Naive thymus-derived CD4-positive, alpha-beta T cell (primary cell): ENCODE data around the gene PDE4C. TPM values are rescaled to one million over a fixed set of nuclear protein-coding genes. Genes with fewer than 3 reads are reported as not detected.

ENCODE experiments used
- ATAC-seq: fragments of 150-1000 bp; cut with Tn5 transposase; 2 replicates; pipeline ENCODE4 v1.10.0; 2021; ENCODE audit warnings: mild to moderate bottlenecking, moderate library complexity
- CTCF ChIA-PET: fragments of 350-600 bp; sonication (Branson Sonifier 250); formaldehyde crosslinking; loops from one replicate; lab custom pipeline; 2021; ENCODE audit warnings: antibody characterized with exemption; lab: Charles Lee
- POLR2A ChIA-PET: fragments of 350-600 bp; sonication (Branson Sonifier 250); formaldehyde crosslinking; loops from one replicate; lab custom pipeline; 2021; ENCODE audit warnings: antibody characterized with exemption, inconsistent platforms; lab: Charles Lee
- DNase-seq, 9 donors: peaks; one replicate each; pipeline versions ENCODE4 v3.0.0 to v3.0.0-alpha.2; 2020 to 2022; ENCODE audit warnings: mixed read lengths in 1 of 9
- H3K27ac ChIP-seq: one replicate; pipeline ENCODE4 v1.7.0; 2013; ENCODE audit warnings: mild to moderate bottlenecking, low read depth, low read length, moderate library complexity
- H3K27me3 ChIP-seq, 2 donors: one replicate each; pipeline ENCODE4 v1.7.0; 2013; ENCODE audit warnings: low read length in 2 of 2, mild to moderate bottlenecking in 2 of 2, moderate library complexity in 2 of 2; ENCODE audit not compliant: control insufficient read depth in 2 of 2, insufficient read depth in 2 of 2
- H3K36me3 ChIP-seq, 3 experiments: 1 replicate in 2 of 3; 2 replicates in 1 of 3; pipeline ENCODE4 v1.7.0; 2013; ENCODE audit warnings: low read length in 3 of 3, mild to moderate bottlenecking in 3 of 3, moderate library complexity in 1 of 3; ENCODE audit not compliant: insufficient read depth in 3 of 3, control insufficient read depth in 2 of 3
- H3K4me1 ChIP-seq, 2 donors: one replicate each; pipeline ENCODE4 v1.7.0; 2013; ENCODE audit warnings: low read length in 2 of 2, mild to moderate bottlenecking in 2 of 2, moderate library complexity in 1 of 2; ENCODE audit not compliant: control insufficient read depth in 2 of 2, insufficient read depth in 2 of 2
- H3K4me3 ChIP-seq: 2 replicates; pipeline ENCODE4 v1.7.0; 2013; ENCODE audit warnings: mild to moderate bottlenecking, low read length
- H3K9me3 ChIP-seq, 3 experiments: 1 replicate in 2 of 3; 2 replicates in 1 of 3; pipeline ENCODE4 v1.7.0; 2013; ENCODE audit warnings: low read length in 3 of 3; ENCODE audit not compliant: control insufficient read depth in 2 of 3
- H3K27ac Mint-ChIP-seq, 9 donors: one replicate each; pipeline ENCODE4 v1.8.0; 2020 to 2022; ENCODE audit warnings: mixed read lengths in 9 of 9, mild to moderate bottlenecking in 8 of 9, moderate library complexity in 5 of 9, inconsistent platforms in 2 of 9
- H3K27me3 Mint-ChIP-seq, 5 donors: one replicate each; pipeline ENCODE4 v1.8.0; 2021 to 2022; ENCODE audit warnings: mixed read lengths in 5 of 5, mild to moderate bottlenecking in 1 of 5
- H3K36me3 Mint-ChIP-seq, 5 donors: one replicate each; pipeline ENCODE4 v1.8.0; 2020 to 2022; ENCODE audit warnings: mixed read lengths in 5 of 5, mild to moderate bottlenecking in 3 of 5, inconsistent platforms in 1 of 5
- H3K4me1 Mint-ChIP-seq, 7 donors: one replicate each; pipeline ENCODE4 v1.8.0; 2020 to 2022; ENCODE audit warnings: mixed read lengths in 7 of 7, mild to moderate bottlenecking in 3 of 7, inconsistent platforms in 1 of 7
- H3K4me3 Mint-ChIP-seq, 10 donors: one replicate each; pipeline ENCODE4 v1.8.0; 2020 to 2022; ENCODE audit warnings: mild to moderate bottlenecking in 10 of 10, mixed read lengths in 10 of 10, moderate library complexity in 6 of 10, inconsistent platforms in 2 of 10
- H3K9me3 Mint-ChIP-seq, 11 donors: one replicate each; pipeline ENCODE4 v1.8.0; 2020 to 2022; ENCODE audit warnings: mixed read lengths in 11 of 11, mild to moderate bottlenecking in 4 of 11, inconsistent platforms in 1 of 11, moderate library complexity in 1 of 11
- intact Hi-C, 2 donors: fragments of 100-400 bp; cut with micrococcal nuclease; formaldehyde crosslinking; loops; one replicate each; pipeline ENCODE4 v1.15.1; 2023
- polyA plus RNA-seq, 2 donors: library from polyadenylated mRNA; unstranded; fragments of 300-500 nt; fragmentation: Illumina TruSeq; gene quantifications; one replicate each; pipeline ENCODE4 v1.2.3, GENCODE V29; 2021
- total RNA-seq, 6 experiments: library from RNA in 5 of 6; stranded (reverse) in 5 of 6; gene quantifications; 1 replicate in 5 of 6; 2 replicates in 1 of 6; pipeline ENCODE4 v1.2.3 and lab custom pipeline; 2021 to 2026

PDE4C gene
- total and polyA plus RNA-seq, 7 experiments from 2014 or later = not detected

DNA sequence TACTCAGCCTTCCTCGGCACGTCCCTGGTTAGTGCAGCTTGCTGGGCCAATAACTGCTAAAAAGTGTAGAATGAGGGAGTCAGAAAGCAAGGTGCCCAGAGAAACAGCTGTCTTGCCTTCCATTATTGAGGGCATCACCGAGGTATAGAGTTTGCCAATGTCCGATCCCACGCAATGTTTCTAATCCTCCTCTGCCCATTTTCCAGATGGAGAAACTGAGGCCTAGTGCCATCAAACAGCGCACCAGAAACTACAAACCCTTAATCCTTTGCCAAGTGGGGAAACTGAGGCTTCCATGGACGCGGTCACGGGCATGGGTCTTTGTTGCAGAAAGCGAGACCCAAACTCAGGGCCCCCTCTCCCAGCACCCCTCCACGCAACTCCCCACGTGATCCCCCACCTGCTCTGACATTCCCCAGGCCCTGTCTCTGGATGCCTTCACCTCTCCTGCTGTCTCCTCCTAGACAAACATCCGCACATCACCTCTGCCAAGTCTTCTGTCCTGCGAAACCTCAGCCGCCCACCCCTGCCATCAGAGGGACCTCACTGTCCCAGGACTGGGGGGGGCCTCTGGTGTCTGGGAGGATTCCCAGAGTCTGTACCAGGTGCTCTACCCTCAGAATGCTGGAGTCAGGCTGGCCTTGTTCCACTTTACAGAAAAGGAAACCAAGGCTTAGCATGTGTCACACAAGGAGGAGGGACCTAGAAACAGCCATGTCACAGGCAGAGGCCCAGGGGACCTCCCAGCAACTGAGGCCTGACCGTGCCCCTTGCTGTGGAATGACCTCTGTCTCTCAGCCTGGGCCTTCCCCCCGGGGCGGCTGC lies 930 bp upstream of the PDE4C start:
- H3K27ac Mint-ChIP-seq = no peak overlapping the region
- no peak for ATAC-seq
- Histone ChIP-seq H3K27ac (no peak overlapping the region), H3K36me3 (no peaks in the 10 kb centered on the region), H3K27me3 (peaks cover 12 to 32% of the 10 kb centered on the region in 2 donors), H3K4me1 (peaks cover 6 to 16% of the 10 kb centered on the region in 2 donors), H3K9me3 (no peaks in the 10 kb centered on the region), H3K4me3 (no peak overlapping the region)
- peaks cover 0 to 3% (median 0%) of the 10 kb centered on the region in 11 donors for H3K9me3 Mint-ChIP-seq
- ChIA-PET POLR2A (no interaction called here), CTCF (no interaction called here)
- intact Hi-C loops = no loop called here
- DNase-seq = no peak
- peaks cover 8 to 25% (median 18%) of the 10 kb centered on the region in 7 donors for H3K4me1 Mint-ChIP-seq
- peaks cover 48 to 69% (median 66%) of the 10 kb centered on the region in 5 donors for H3K27me3 Mint-ChIP-seq
- peak overlapping the region in 5 of 10 donors; percentile 0 to 71 (median 33) for H3K4me3 Mint-ChIP-seq
- H3K36me3 Mint-ChIP-seq = peaks cover 0 to 4% (median 0%) of the 10 kb centered on the region in 5 donors

DNA sequence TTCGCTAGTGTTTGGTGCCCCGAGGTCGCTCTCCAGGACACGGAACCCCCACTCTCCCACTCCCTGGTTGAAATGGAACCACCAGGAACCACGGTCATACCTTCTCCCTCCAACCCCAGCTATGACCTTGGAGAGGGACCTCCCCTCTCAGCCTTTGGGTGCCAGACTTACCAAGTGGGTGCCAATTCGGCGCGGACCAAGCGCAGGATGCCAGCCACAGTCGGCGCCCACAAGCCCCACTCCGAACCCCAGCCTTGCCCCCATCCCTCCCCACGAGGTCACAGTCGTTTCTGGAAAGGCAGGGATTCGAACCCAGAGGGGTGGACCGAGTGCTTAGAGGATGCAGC lies 910 bp downstream of the PDE4C start:
- Mint-ChIP-seq H3K36me3 (peaks cover 0 to 4% (median 0%) of the 10 kb centered on the region in 5 donors), H3K4me3 (peak overlapping the region in 9 of 10 donors; percentile 5 to 89 (median 85)), H3K27me3 (peaks cover 45 to 64% (median 60%) of the 10 kb centered on the region in 5 donors), H3K4me1 (peaks cover 11 to 25% (median 20%) of the 10 kb centered on the region in 7 donors), H3K27ac (no peak overlapping the region), H3K9me3 (peaks cover 0 to 2% (median 0%) of the 10 kb centered on the region in 11 donors)
- DNase-seq (no peak), ATAC-seq (no peak)
- no peaks in the 10 kb centered on the region for H3K36me3 ChIP-seq
- intact Hi-C loops = no loop called here
- no peak overlapping the region for H3K27ac ChIP-seq
- ChIA-PET POLR2A (no interaction called here), CTCF (interaction anchor here (1.1 kb wide), 1 partner anchor 187 kb away, joined by 3 read pairs; no protein-coding TSS in a partner anchor)
- peaks cover 12 to 28% of the 10 kb centered on the region in 2 donors for H3K27me3 ChIP-seq
- no peaks in the 10 kb centered on the region for H3K9me3 ChIP-seq
- peaks cover 6 to 16% of the 10 kb centered on the region in 2 donors for H3K4me1 ChIP-seq
- peak overlapping the region; percentile 46 for H3K4me3 ChIP-seq

DNA sequence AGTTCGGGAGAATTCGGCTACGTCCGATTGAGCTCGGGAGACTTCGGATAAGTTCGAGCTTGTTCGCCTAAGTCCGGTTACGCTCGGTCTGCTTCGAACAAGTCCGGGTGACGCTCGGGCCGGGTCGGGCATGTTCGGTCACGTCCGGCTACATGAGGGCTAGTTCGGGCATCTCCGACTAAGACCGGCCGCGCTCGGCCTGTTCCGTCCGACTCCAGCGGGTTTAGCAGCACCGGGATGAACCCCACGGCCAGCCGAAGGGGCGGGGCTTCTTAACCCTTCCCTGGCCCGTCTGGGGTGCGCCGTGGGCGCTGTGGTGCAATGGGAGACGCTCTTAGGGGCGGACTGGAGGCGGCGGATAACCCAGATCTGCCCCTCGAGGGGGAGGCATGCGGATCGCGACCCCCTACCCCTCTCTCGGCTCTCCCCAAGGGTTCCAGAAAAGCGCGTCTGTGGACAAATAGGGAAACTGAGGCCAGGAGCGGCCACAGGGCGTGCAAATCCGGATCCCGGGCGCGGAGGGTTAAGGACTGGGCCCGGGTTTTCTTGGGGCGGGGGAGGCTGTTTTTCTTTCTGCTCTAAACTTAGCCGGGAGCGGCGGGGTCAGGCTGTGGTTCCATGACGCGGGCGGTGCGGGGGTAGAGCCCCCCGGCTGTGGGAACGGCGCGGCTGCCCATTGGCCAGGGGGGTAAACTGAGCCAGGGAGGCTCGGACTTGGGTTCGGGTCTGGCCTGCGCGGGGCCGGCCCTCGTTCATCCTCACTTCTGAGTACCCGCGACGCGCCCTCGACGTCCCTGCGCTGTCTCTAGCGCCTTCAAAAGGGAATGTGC lies 1.5 kb downstream of the PDE4C start:
- ATAC-seq (peak; percentile 98), DNase-seq (peak; percentile 65 to 87 (median 80))
- peaks cover 0 to under 1% (median 0%) of the 10 kb centered on the region in 5 donors for H3K36me3 Mint-ChIP-seq
- intact Hi-C loops = loop anchor here (1.0 kb wide), 2 partner anchors 20 to 31 kb away; partner anchors contain the start of genes RAB3A (in 2 of the 2) and MPV17L2 (in 1 of the 2)
- peak overlapping the region; percentile 80 to 90 (median 87) for H3K4me3 Mint-ChIP-seq
- no peak overlapping the region for H3K27ac ChIP-seq
- H3K36me3 ChIP-seq = no peaks in the 10 kb centered on the region
- H3K4me3 ChIP-seq = peak overlapping the region; percentile 46
- ChIA-PET POLR2A (interaction anchor here (1.0 to 1.3 kb wide), 2 partner anchors 33 to 55 kb away, joined by 3 to 4 read pairs; no protein-coding TSS in a partner anchor), CTCF (interaction anchor here (0.6 to 1.4 kb wide), 3 partner anchors 8 to 963 kb away, joined by 3 to 7 read pairs (median 3); no protein-coding TSS in a partner anchor)
- peaks cover 12 to 28% of the 10 kb centered on the region in 2 donors for H3K27me3 ChIP-seq
- H3K4me1 ChIP-seq = peaks cover 6 to 16% of the 10 kb centered on the region in 2 donors
- H3K27ac Mint-ChIP-seq = peak overlapping the region in 2 of 9 donors; percentile 41 to 68
- H3K9me3 ChIP-seq = no peaks in the 10 kb centered on the region
- peaks cover 11 to 25% (median 20%) of the 10 kb centered on the region in 7 donors for H3K4me1 Mint-ChIP-seq
- H3K27me3 Mint-ChIP-seq = peaks cover 43 to 66% (median 56%) of the 10 kb centered on the region in 5 donors
- peaks cover 0 to 2% (median 0%) of the 10 kb centered on the region in 11 donors for H3K9me3 Mint-ChIP-seq

DNA sequence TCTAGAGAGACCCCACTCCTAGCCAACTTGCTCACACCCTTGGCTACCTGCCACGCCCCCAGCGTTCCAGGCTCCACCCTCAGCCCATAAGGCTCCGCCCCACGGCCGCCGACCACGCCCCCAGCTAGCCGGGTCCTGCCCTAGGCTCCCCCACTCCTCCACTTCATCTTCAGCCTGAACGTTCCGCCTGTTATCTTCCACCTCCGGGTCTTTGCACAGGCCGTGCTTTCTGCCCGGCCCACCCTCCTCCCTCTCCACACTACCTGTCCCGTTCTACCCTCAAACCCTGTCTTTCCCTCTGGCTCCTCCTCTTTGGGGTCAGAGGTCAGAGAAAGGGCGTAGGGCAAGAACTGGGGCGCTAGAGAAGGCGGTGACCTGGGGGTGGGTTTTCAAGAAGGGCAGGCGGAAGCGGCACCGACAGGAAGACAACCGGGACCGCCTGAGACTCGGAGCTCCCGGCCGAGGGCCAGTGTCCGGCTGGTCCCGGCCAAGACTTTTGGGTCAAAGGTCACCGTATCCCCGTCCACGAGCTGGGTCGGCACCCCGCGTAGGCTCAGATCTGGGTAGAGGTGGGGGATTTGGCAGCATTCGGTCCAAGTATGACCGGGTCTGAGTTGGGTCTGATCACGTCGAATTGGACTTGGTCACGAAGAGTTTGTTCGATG lies 2.2 kb downstream of the PDE4C start:
- ATAC-seq = peak; percentile 21
- H3K36me3 Mint-ChIP-seq = no peaks in the 10 kb centered on the region
- Histone ChIP-seq H3K27me3 (peaks cover 12 to 28% of the 10 kb centered on the region in 2 donors), H3K4me1 (peaks cover 6 to 16% of the 10 kb centered on the region in 2 donors), H3K4me3 (peak overlapping the region; percentile 46), H3K36me3 (no peaks in the 10 kb centered on the region), H3K9me3 (no peaks in the 10 kb centered on the region), H3K27ac (no peak overlapping the region)
- ChIA-PET POLR2A (interaction anchor here (1.0 to 1.3 kb wide), 2 partner anchors 32 to 56 kb away, joined by 3 to 4 read pairs; no protein-coding TSS in a partner anchor), CTCF (interaction anchor here (0.6 to 1.4 kb wide), 3 partner anchors 9 to 962 kb away, joined by 3 to 7 read pairs (median 3); no protein-coding TSS in a partner anchor)
- H3K4me1 Mint-ChIP-seq = peaks cover 11 to 25% (median 20%) of the 10 kb centered on the region in 7 donors
- intact Hi-C loops = loop anchor here (1.0 kb wide), 2 partner anchors 20 to 31 kb away; partner anchors contain the start of genes RAB3A (in 2 of the 2) and MPV17L2 (in 1 of the 2)
- H3K9me3 Mint-ChIP-seq = peaks cover 0 to 2% (median 0%) of the 10 kb centered on the region in 11 donors
- H3K4me3 Mint-ChIP-seq = peak overlapping the region; percentile 80 to 90 (median 87)
- H3K27ac Mint-ChIP-seq = peak overlapping the region in 1 of 9 donors; percentile 68
- peaks cover 40 to 63% (median 52%) of the 10 kb centered on the region in 5 donors for H3K27me3 Mint-ChIP-seq
- peak in 2 of 9 donors; percentile 21 to 47 for DNase-seq

DNA sequence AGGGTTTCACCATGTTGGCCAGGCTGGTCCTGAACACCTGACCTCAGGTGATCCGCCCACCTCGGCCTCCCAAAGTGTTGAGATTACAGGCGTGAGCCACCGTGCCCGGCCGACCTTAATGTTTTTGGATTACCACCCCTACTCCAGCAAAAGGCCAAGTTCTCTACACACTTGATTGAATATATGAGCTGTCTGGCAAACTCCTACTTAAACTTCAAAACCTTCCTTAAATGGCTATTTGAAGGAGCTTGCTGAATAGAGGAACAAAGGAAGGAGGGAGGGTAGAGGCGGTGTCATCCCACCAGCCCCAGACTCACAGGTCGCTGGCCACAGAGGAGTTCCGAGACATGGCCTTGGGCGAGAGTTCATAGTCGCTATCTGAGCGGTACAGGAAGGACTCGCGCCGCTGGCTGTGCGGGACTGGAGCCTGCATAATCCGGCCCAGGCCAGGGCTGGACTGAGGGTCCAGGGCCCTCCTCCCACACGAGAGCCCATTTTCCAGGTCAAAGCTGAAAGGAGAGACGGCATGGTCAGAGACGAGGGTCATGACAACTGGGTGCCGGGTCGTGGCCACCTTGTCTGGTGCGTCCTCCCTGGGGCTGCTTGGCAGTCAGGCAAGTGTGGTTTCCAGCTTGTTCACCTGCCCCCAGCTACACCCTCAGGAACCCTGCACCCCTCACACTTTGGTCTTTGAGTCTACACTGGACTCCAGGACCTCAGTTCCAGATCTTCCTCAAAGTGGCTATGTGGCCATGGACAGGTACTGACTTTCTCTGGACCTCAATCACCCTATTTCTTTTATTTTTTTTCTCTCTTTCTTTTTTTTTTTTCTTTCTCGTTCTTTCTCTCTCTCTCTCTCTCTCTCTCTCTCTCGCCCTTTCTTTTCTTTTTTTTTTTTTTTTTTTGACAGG lies 4.2 kb downstream of the PDE4C start:
- peaks cover 6 to 16% of the 10 kb centered on the region in 2 donors for H3K4me1 ChIP-seq
- no peaks in the 10 kb centered on the region for H3K36me3 ChIP-seq
- Mint-ChIP-seq H3K27ac (peak overlapping the region in 1 of 9 donors; percentile 36), H3K36me3 (no peaks in the 10 kb centered on the region), H3K9me3 (peaks cover 0 to 2% (median 0%) of the 10 kb centered on the region in 11 donors), H3K4me3 (no peak overlapping the region), H3K4me1 (peaks cover 11 to 25% (median 19%) of the 10 kb centered on the region in 7 donors), H3K27me3 (peaks cover 28 to 52% (median 42%) of the 10 kb centered on the region in 5 donors)
- H3K4me3 ChIP-seq = no peak overlapping the region
- no peak overlapping the region for H3K27ac ChIP-seq
- no peak for ATAC-seq
- H3K27me3 ChIP-seq = peaks cover 9 to 16% of the 10 kb centered on the region in 2 donors
- intact Hi-C loops = no loop called here
- ChIA-PET CTCF (interaction anchor here (1.0 kb wide), 1 partner anchor 30 kb away, joined by 3 read pairs; no protein-coding TSS in a partner anchor), POLR2A (interaction anchor here (1.0 kb wide), 1 partner anchor 19 kb away, joined by 4 read pairs; no protein-coding TSS in a partner anchor)
- DNase-seq = no peak
- no peaks in the 10 kb centered on the region for H3K9me3 ChIP-seq
